CD4-positive, alpha-beta T cell treated with Interleukin-21 for 1 hour (primary cell): Measurements from ENCODE around the gene CAMTA1.

Experiments used
- DNase-seq: peaks from one replicate; pipeline ENCODE4 v3.0.0-alpha.2; 2020

The CAMTA1 gene

GRCh38 chr1:7013833-7014639 lies 228.8 kb downstream of the CAMTA1 start:
- DNase-seq = no peak

GRCh38 chr1:7014640-7014930 lies 229.3 kb downstream of the CAMTA1 start:
- no peak for DNase-seq

- no peak for DNase-seq
Observed at GRCh38 chr1:7015022-7015421, 229.8 kb downstream of the CAMTA1 start.

GRCh38 chr1:7018351-7018750 lies 233.1 kb downstream of the CAMTA1 start:
- no peak for DNase-seq

GRCh38 chr1:7018826-7019225 lies 233.6 kb downstream of the CAMTA1 start:
- DNase-seq = no peak

GRCh38 chr1:7019510-7019909 lies 234.3 kb downstream of the CAMTA1 start:
- DNase-seq = no peak

- no peak for DNase-seq
Observed at GRCh38 chr1:7022058-7022457, 236.8 kb downstream of the CAMTA1 start.

- no peak for DNase-seq
Observed at GRCh38 chr1:7025013-7025412, 239.8 kb downstream of the CAMTA1 start.

- no peak for DNase-seq
Observed at GRCh38 chr1:7026169-7026568, 240.9 kb downstream of the CAMTA1 start.

- no peak for DNase-seq
Observed at GRCh38 chr1:7032992-7033391, 247.7 kb downstream of the CAMTA1 start.

- no peak for DNase-seq
Observed at GRCh38 chr1:7036386-7036785, 251.1 kb downstream of the CAMTA1 start.

- DNase-seq = no peak
Observed at GRCh38 chr1:7039590-7040220, 254.5 kb downstream of the CAMTA1 start.

- no peak for DNase-seq
Observed at GRCh38 chr1:7040969-7041695, 255.9 kb downstream of the CAMTA1 start.

- DNase-seq = peak; percentile 12
Observed at GRCh38 chr1:7042322-7043190, 257.3 kb downstream of the CAMTA1 start.

GRCh38 chr1:7043191-7043549 lies 257.9 kb downstream of the CAMTA1 start:
- DNase-seq = no peak

GRCh38 chr1:7043719-7044535 lies 258.7 kb downstream of the CAMTA1 start:
- DNase-seq = no peak

GRCh38 chr1:7045897-7046296 lies 260.6 kb downstream of the CAMTA1 start:
- no peak for DNase-seq

- DNase-seq = no peak
Observed at GRCh38 chr1:7046314-7046713, 261.1 kb downstream of the CAMTA1 start.

- no peak for DNase-seq
Observed at GRCh38 chr1:7046891-7047290, 261.6 kb downstream of the CAMTA1 start.

- no peak for DNase-seq
Observed at GRCh38 chr1:7047866-7048265, 262.6 kb downstream of the CAMTA1 start.

- no peak for DNase-seq
Observed at GRCh38 chr1:7048395-7048794, 263.1 kb downstream of the CAMTA1 start.

- DNase-seq = no peak
Observed at GRCh38 chr1:7049913-7050625, 264.8 kb downstream of the CAMTA1 start.
